B cell (primary cell): ENCODE results near the gene INSRR. TPM values are rescaled to one million over a fixed set of nuclear protein-coding genes. Genes with fewer than 3 reads are reported as not detected.

ENCODE experiments used
- ATAC-seq: fragments of 200-7000 bp; cut with Tn5 transposase; one replicate; pipeline ENCODE4 v1.10.0; 2021; ENCODE audit warnings: low read depth, mild to moderate bottlenecking, moderate number of reproducible peaks, moderate library complexity
- CTCF ChIA-PET: fragments of 350-600 bp; sonication (Branson Sonifier 250); formaldehyde crosslinking; loops from one replicate; lab custom pipeline; 2021; ENCODE audit warnings: antibody characterized with exemption, inconsistent platforms; lab: Charles Lee
- POLR2A ChIA-PET: fragments of 350-600 bp; sonication (Branson Sonifier 250); formaldehyde crosslinking; loops from one replicate; lab custom pipeline; 2021; ENCODE audit warnings: antibody characterized with exemption; lab: Charles Lee
- DNase-seq: peaks from one replicate; pipeline ENCODE4 v3.0.0; 2013
- H2AFZ ChIP-seq: 2 replicates; pipeline ENCODE4 v1.6.1; 2012; ENCODE audit warnings: mild to moderate bottlenecking, low read depth, low read length; ENCODE audit not compliant: insufficient read depth, poor library complexity, severe bottlenecking
- H3K27ac ChIP-seq, 2 donors: 1 replicate in 1 of 2; 2 replicates in 1 of 2; pipeline ENCODE4 v1.5.1; 2012 to 2013; ENCODE audit warnings: low read length in 2 of 2, mild to moderate bottlenecking in 2 of 2, moderate library complexity in 1 of 2
- H3K27me3 ChIP-seq, 4 experiments: fragments of 200-600 bp in 1 of 4; sonication (generic) in 1 of 4; replicated peaks in 1 of 4; 1 replicate in 2 of 4; 2 replicates in 2 of 4; pipeline versions ENCODE4 v1.6.1 to v1.7.0; 2013 to 2016; ENCODE audit warnings: low read length in 3 of 4, mild to moderate bottlenecking in 2 of 4, mixed read lengths in 1 of 4, moderate library complexity in 1 of 4; ENCODE audit not compliant: insufficient read depth in 4 of 4, control insufficient read depth in 3 of 4; ENCODE audit errors: control extremely low read depth in 1 of 4
- H3K36me3 ChIP-seq, 2 experiments: replicated peaks in 1 of 2; 1 replicate in 1 of 2; 2 replicates in 1 of 2; pipeline versions ENCODE4 v1.6.1 to v1.7.1; 2013; ENCODE audit warnings: low read length in 1 of 2; ENCODE audit not compliant: insufficient read depth in 2 of 2, control insufficient read depth in 1 of 2; ENCODE audit errors: control extremely low read depth in 1 of 2, extremely low read depth in 1 of 2
- H3K4me1 ChIP-seq, 2 donors: fragments of 200-600 bp in 1 of 2; sonication (generic) in 1 of 2; 1 replicate in 1 of 2; 2 replicates in 1 of 2; pipeline versions ENCODE4 v1.5.1 to v1.6.1; 2013 to 2017; ENCODE audit warnings: low read length in 2 of 2; ENCODE audit not compliant: control insufficient read depth in 2 of 2, insufficient read depth in 2 of 2
- H3K4me2 ChIP-seq: replicated peaks from 2 replicates; pipeline ENCODE3; 2012; ENCODE audit warnings: mild to moderate bottlenecking, low read depth, low read length; ENCODE audit not compliant: poor library complexity, severe bottlenecking
- H3K4me3 ChIP-seq, 5 experiments: fragments of 200-600 bp in 1 of 5; sonication (generic) in 1 of 5; 1 replicate in 3 of 5; 2 replicates in 2 of 5; pipeline versions ENCODE4 v1.5.1 to v1.7.0; 2011 to 2016; ENCODE audit warnings: low read length in 4 of 5, mild to moderate bottlenecking in 4 of 5, low read depth in 2 of 5, control low read depth in 1 of 5, moderate library complexity in 1 of 5; ENCODE audit not compliant: insufficient read depth in 1 of 5; ENCODE audit errors: control extremely low read depth in 1 of 5, extremely low read depth in 1 of 5
- H3K79me2 ChIP-seq: fragments of 200-600 bp; sonication (generic); one replicate; pipeline ENCODE4 v1.6.0; 2016; ENCODE audit warnings: low read length; ENCODE audit not compliant: control insufficient read depth, insufficient read depth
- H3K9ac ChIP-seq: fragments of 200-600 bp; sonication (generic); 2 replicates; pipeline ENCODE4 v1.6.1; 2017; ENCODE audit warnings: mild to moderate bottlenecking, low read length, moderate library complexity
- H3K9me3 ChIP-seq, 3 donors: one replicate each; pipeline versions ENCODE4 v1.6.1 to v1.7.1; 2013; ENCODE audit warnings: low read length in 2 of 3; ENCODE audit not compliant: control insufficient read depth in 2 of 3, insufficient read depth in 1 of 3; ENCODE audit errors: control extremely low read depth in 1 of 3
- H4K20me1 ChIP-seq: 2 replicates; pipeline ENCODE4 v1.6.0; 2012; ENCODE audit warnings: mild to moderate bottlenecking, low read length; ENCODE audit not compliant: insufficient read depth, control insufficient read depth, poor library complexity, severe bottlenecking
- H3K27ac Mint-ChIP-seq: one replicate; pipeline ENCODE4 v1.8.0; 2021; ENCODE audit warnings: mixed read lengths
- H3K27me3 Mint-ChIP-seq: one replicate; pipeline ENCODE4 v1.8.0; 2021; ENCODE audit warnings: mixed read lengths
- H3K4me1 Mint-ChIP-seq: one replicate; pipeline ENCODE4 v1.8.0; 2021; ENCODE audit warnings: mixed read lengths
- H3K4me3 Mint-ChIP-seq: one replicate; pipeline ENCODE4 v1.8.0; 2021; ENCODE audit warnings: mixed read lengths
- H3K9me3 Mint-ChIP-seq: one replicate; pipeline ENCODE4 v1.8.0; 2022; ENCODE audit warnings: mixed read lengths; ENCODE audit not compliant: insufficient read depth
- EZH2 ChIP-seq: IDR thresholded peaks from 2 replicates; pipeline ENCODE4 v1.6.1; 2012; ENCODE audit warnings: borderline replicate concordance, low read depth, mild to moderate bottlenecking, moderate library complexity, low read length; ENCODE audit not compliant: insufficient read depth, poor library complexity, severe bottlenecking
- WGBS: methylation state at CpG from one replicate; pipeline ENCODE4 v1.1.5; 2013; ENCODE audit warnings: missing lambda C conversion rate; ENCODE audit not compliant: insufficient coverage; 5-methylcytosine and 5-hydroxymethylcytosine counted together
- intact Hi-C: fragments of 100-400 bp; cut with micrococcal nuclease; formaldehyde crosslinking; loops from one replicate; pipeline ENCODE4 v1.10.0; 2022
- polyA plus RNA-seq: library from polyadenylated mRNA; depleted of rRNA; stranded (reverse); fragments of >200 nt; gene quantifications from 2 replicates; pipeline ENCODE4 v1.2.3, GENCODE V29; 2012
- total RNA-seq, 2 donors: library from RNA; stranded (reverse); fragments of 120-200 nt in 1 of 2; gene quantifications; 1 replicate in 1 of 2; 2 replicates in 1 of 2; pipeline versions ENCODE4 v1.2.3 to v1.2.4, GENCODE V29; 2013 to 2022
- TF ChIP-seq, protein P1 (sequence below): fragments of 200-600 bp; IDR thresholded peaks from one replicate; pipeline ENCODE4 v1.8.0; 2022; ENCODE audit warnings: antibody characterized with exemption, mild to moderate bottlenecking

INSRR gene
- total and polyA plus RNA-seq, 2 donors (not counting 1 experiment from before 2014, with no cell fraction given), result not detected

DNA sequence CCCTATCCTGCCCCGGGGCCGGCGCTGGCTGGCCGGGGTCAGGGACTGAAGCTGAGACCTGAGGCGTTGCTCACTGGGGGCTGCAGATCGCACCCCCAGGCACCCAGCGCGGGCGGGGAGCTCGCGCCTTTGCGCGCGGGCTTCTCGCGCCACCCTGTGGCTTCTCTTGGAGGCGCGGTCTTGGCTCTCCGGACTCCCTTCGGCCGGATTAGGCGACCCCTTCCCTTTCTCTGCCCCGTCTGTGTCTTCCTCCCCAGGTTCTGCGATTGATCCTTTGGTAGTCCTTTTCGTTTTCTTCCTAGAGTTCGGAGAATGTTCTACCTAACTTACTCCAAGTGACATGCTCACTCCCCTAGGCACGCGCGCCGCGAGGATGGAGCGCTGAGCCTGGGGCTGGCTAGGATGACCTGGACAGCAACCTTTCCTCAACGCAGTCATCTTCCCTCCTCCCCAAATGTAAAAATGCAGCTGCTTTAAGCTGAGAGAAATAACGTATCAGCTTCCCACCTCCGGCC is 1.3 kb upstream of the INSRR start:
- Histone ChIP-seq H3K4me3 (peak overlapping the region in 4 of 5 experiments; percentile 15 to 54 (median 44)), H3K9me3 (peaks cover 0 to 3% (median 0%) of the 10 kb centered on the region in 3 donors), H3K79me2 (no peaks in the 10 kb centered on the region), H3K36me3 (no peaks in the 10 kb centered on the region), H4K20me1 (no peaks in the 10 kb centered on the region), H3K4me1 (peaks cover 23 to 30% of the 10 kb centered on the region in 2 donors), H3K9ac (peak overlapping the region; percentile 52), H3K27me3 (peaks cover 0 to 80% (median 39%) of the 10 kb centered on the region in 4 experiments), H3K4me2 (peak overlapping the region; percentile 93), H3K27ac (no peak overlapping the region), H2AFZ (peak overlapping the region; percentile 64)
- peaks cover 18% of the 10 kb centered on the region for H3K4me1 Mint-ChIP-seq
- 2% methylated on average over 35 of the region's 35 CpGs for WGBS
- ChIA-PET POLR2A (interaction anchor here (1.5 kb wide), 1 partner anchor 132 kb away, joined by 4 read pairs; the partner anchor contains the start of genes ISG20L2 and METTL25B), CTCF (interaction anchor here (0.7 to 4.0 kb wide), 22 partner anchors 8 to 471 kb away, joined by 3 to 99 read pairs (median 4); partner anchors contain the start of genes ISG20L2, METTL25B and PRCC)
- H3K9me3 Mint-ChIP-seq, result no peaks in the 10 kb centered on the region
- DNase-seq (peak; percentile 71), ATAC-seq (peak; percentile 73)
- TF ChIP-seq, protein P1, sequence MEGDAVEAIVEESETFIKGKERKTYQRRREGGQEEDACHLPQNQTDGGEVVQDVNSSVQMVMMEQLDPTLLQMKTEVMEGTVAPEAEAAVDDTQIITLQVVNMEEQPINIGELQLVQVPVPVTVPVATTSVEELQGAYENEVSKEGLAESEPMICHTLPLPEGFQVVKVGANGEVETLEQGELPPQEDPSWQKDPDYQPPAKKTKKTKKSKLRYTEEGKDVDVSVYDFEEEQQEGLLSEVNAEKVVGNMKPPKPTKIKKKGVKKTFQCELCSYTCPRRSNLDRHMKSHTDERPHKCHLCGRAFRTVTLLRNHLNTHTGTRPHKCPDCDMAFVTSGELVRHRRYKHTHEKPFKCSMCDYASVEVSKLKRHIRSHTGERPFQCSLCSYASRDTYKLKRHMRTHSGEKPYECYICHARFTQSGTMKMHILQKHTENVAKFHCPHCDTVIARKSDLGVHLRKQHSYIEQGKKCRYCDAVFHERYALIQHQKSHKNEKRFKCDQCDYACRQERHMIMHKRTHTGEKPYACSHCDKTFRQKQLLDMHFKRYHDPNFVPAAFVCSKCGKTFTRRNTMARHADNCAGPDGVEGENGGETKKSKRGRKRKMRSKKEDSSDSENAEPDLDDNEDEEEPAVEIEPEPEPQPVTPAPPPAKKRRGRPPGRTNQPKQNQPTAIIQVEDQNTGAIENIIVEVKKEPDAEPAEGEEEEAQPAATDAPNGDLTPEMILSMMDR, result peak; percentile 73
- TF ChIP-seq EZH2, result no peak
- H3K4me3 Mint-ChIP-seq, result peak overlapping the region; percentile 83
- no peak overlapping the region for H3K27ac Mint-ChIP-seq
- intact Hi-C loops, result loop anchor here (1.0 to 5.0 kb wide), 2 partner anchors 63 to 153 kb away; partner anchors contain the start of gene CRABP2
- H3K27me3 Mint-ChIP-seq, result peaks cover 67% of the 10 kb centered on the region
